Kidney (tissue), 14 donors: ENCODE data around the gene NFIA. TPM values are rescaled to one million over a fixed set of nuclear protein-coding genes. Genes with fewer than 3 reads are reported as not detected.

ENCODE experiments used
- DNase-seq, 5 donors: peaks; one replicate each; pipeline ENCODE4 v3.0.0-alpha.2; 2013 to 2020
- FAIRE-seq: peaks from 2 replicates; lab custom pipeline; 2012; peaks lifted over from hg19 to GRCh38; lab: Jason Lieb, UNC
- H3K27ac ChIP-seq, 2 donors: one replicate each; pipeline ENCODE4 v1.7.0; 2013; ENCODE audit warnings: low read depth in 2 of 2, low read length in 2 of 2, inconsistent platforms in 1 of 2
- H3K27me3 ChIP-seq: one replicate; pipeline ENCODE4 v1.7.1; 2013; ENCODE audit warnings: low read length, inconsistent platforms; ENCODE audit not compliant: control insufficient read depth, insufficient read depth
- H3K36me3 ChIP-seq, 3 donors: one replicate each; pipeline versions ENCODE4 v1.7.0 to v1.7.1; 2013; ENCODE audit warnings: low read length in 3 of 3, control low read depth in 1 of 3, inconsistent platforms in 1 of 3; ENCODE audit not compliant: insufficient read depth in 3 of 3, control insufficient read depth in 2 of 3
- H3K4me1 ChIP-seq, 3 donors: one replicate each; pipeline versions ENCODE4 v1.7.0 to v1.7.1; 2013; ENCODE audit warnings: low read length in 3 of 3, inconsistent platforms in 1 of 3, low read depth in 1 of 3; ENCODE audit not compliant: control insufficient read depth in 2 of 3, insufficient read depth in 2 of 3
- H3K4me3 ChIP-seq, 3 donors: one replicate each; pipeline versions ENCODE4 v1.7.0 to v1.8.1; 2013; ENCODE audit warnings: low read length in 3 of 3, control low read depth in 1 of 3, inconsistent platforms in 1 of 3
- H3K9ac ChIP-seq, 3 donors: one replicate each; pipeline versions ENCODE4 v1.7.0 to v1.7.1; 2013; ENCODE audit warnings: low read length in 3 of 3, control low read depth in 1 of 3, inconsistent platforms in 1 of 3
- H3K9me3 ChIP-seq, 3 donors: one replicate each; pipeline versions ENCODE4 v1.7.0 to v1.7.1; 2013; ENCODE audit warnings: low read length in 3 of 3, control low read depth in 1 of 3, inconsistent platforms in 1 of 3; ENCODE audit not compliant: control insufficient read depth in 2 of 3, insufficient read depth in 1 of 3
- intact Hi-C: fragments of 100-400 bp; cut with DNase I; formaldehyde crosslinking; loops from one replicate; pipeline ENCODE4 v1.11.1; 2022
- polyA plus RNA-seq: library from polyadenylated mRNA; stranded (reverse); fragments of 350-450 nt; fragmentation: Illumina TruSeq; extraction: RNeasy Lipid Tissue Mini Kit (QIAGEN cat#74804); gene quantifications from one replicate; pipeline ENCODE4 v1.2.3, GENCODE V29; 2014; ENCODE audit warnings: low read depth, low replicate concordance; ENCODE audit not compliant: insufficient read depth
- total RNA-seq: library from RNA; stranded (reverse); fragmentation: NEBNext Ultra II Directional; extraction: Animal tissue kit (Norgen Biotek cat#: 25700); gene quantifications from one replicate; pipeline ENCODE4 v1.2.1, GENCODE V29; 2021
- TF ChIP-seq, protein P1 (sequence below): IDR thresholded peaks from 3 replicates; pipeline ENCODE4 v1.5.1; 2012; ENCODE audit warnings: mild to moderate bottlenecking, moderate library complexity, borderline replicate concordance; ENCODE audit not compliant: insufficient read depth; ENCODE audit errors: extremely low read depth
- donor health status: control.
- donor health status: control.
- donor health status: control.
- donor health status: control.
- donor health status: control.
- donor health status: DM: yes; HTN: yes; CAD: no.
- donor health status: Normal renal cell carcinoma (clear cell type).

Gene NFIA
- total and polyA plus RNA-seq, 2 donors from 2014 or later = 4.8 to 87.5 TPM

GRCh38 chr1:61190618-61191432, 108.5 kb downstream of the NFIA start:
- Histone ChIP-seq H3K9ac (no peak overlapping the region), H3K9me3 (no peaks in the 10 kb centered on the region), H3K27ac (peak overlapping the region in 1 of 2 donors; percentile 1), H3K4me3 (peak overlapping the region in 1 of 3 donors; percentile 7), H3K36me3 (no peaks in the 10 kb centered on the region), H3K4me1 (peaks cover 0 to 14% (median 4%) of the 10 kb centered on the region in 3 donors), H3K27me3 (no peaks in the 10 kb centered on the region)
- DNase-seq = peak in 1 of 5 donors; percentile 27
- no peak for FAIRE-seq
- TF ChIP-seq, protein P1, sequence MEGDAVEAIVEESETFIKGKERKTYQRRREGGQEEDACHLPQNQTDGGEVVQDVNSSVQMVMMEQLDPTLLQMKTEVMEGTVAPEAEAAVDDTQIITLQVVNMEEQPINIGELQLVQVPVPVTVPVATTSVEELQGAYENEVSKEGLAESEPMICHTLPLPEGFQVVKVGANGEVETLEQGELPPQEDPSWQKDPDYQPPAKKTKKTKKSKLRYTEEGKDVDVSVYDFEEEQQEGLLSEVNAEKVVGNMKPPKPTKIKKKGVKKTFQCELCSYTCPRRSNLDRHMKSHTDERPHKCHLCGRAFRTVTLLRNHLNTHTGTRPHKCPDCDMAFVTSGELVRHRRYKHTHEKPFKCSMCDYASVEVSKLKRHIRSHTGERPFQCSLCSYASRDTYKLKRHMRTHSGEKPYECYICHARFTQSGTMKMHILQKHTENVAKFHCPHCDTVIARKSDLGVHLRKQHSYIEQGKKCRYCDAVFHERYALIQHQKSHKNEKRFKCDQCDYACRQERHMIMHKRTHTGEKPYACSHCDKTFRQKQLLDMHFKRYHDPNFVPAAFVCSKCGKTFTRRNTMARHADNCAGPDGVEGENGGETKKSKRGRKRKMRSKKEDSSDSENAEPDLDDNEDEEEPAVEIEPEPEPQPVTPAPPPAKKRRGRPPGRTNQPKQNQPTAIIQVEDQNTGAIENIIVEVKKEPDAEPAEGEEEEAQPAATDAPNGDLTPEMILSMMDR = no peak
- intact Hi-C loops = no loop called here

GRCh38 chr1:61191433-61191720, 109.0 kb downstream of the NFIA start:
- H3K4me1 ChIP-seq = peaks cover 0 to 10% (median 4%) of the 10 kb centered on the region in 3 donors
- intact Hi-C loops = no loop called here
- H3K9me3 ChIP-seq = no peaks in the 10 kb centered on the region
- no peaks in the 10 kb centered on the region for H3K27me3 ChIP-seq
- TF ChIP-seq, protein P1 = no peak
- H3K27ac ChIP-seq = peak overlapping the region in 1 of 2 donors; percentile 1
- DNase-seq (no peak), FAIRE-seq (no peak)
- H3K9ac ChIP-seq = no peak overlapping the region
- no peaks in the 10 kb centered on the region for H3K36me3 ChIP-seq
- peak overlapping the region in 1 of 3 donors; percentile 7 for H3K4me3 ChIP-seq

DNA sequence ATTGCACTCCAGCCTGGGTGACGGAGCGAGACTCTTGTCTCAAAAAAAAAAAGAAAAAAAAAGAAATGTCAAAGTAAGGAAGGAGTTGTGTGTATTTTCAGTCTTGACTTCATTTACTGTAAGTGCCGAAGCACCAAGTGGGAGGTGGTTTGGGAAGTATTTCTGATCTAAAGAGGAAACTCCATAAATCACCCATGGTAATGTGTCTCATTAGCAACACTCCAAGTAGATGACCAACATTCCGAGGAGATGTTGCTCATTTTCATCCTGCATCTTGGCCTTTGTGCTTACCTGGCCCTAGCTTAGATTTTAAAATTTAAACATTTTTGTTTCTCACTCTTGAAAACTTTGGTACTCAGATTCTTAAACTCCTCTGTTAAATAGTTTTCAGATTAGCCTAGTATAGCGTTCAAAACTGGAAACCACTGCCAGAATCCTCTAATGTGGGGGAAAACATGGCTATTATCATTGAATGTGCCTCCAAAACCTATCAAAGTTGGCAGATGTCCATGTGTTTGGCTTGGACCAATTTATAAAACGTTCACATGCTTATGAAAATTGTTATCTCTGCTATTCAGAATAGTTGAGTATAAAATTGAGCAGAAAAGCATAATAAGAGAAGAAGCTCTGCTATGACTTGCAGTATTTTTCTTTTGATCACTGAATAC, 110.4 kb downstream of the NFIA start:
- intact Hi-C loops = no loop called here
- Histone ChIP-seq H3K27me3 (no peaks in the 10 kb centered on the region), H3K4me3 (no peak overlapping the region), H3K27ac (no peak overlapping the region), H3K4me1 (peaks cover 0 to 10% (median 4%) of the 10 kb centered on the region in 3 donors), H3K9me3 (no peaks in the 10 kb centered on the region), H3K9ac (no peak overlapping the region), H3K36me3 (no peaks in the 10 kb centered on the region)
- FAIRE-seq (no peak), DNase-seq (peak in 1 of 5 donors; percentile 43)
- TF ChIP-seq, protein P1 = no peak
